Measurements from ENCODE around the gene ACP4. TPM values are rescaled to one million over a fixed set of nuclear protein-coding genes. Genes with fewer than 3 reads are reported as not detected.

ACP4 gene
- total RNA-seq, 2 donors from 2014 or later = not detected

DNA sequence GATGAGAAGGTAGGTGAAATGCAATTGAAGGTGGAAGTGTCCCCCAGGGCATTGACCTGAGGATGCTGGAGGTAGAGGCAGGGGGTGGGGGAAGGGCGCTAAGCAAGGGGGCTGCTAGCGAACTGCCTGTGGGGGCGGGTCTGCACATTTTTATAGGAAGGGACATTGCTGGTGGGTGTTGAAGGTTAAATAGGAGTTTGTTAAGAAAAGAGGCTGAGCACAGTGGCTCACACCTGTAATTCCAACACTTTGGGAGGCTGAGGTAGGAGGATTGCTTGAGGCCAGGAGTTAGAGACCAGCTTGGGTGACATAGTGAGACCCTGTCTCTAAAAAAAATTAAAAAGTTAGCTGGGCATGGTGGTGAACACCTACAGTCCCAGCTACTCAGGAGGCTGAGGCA is 5.5 kb upstream of the ACP4 start:
- Histone ChIP-seq H3K4me3 (no peak overlapping the region), H3K9me3 (no peaks in the 10 kb centered on the region), H3K27me3 (peaks cover 0 to 10% of the 10 kb centered on the region in 2 donors), H3K4me1 (no peaks in the 10 kb centered on the region), H3K27ac (no peak overlapping the region), H3K36me3 (no peaks in the 10 kb centered on the region)
- DNase-seq (ENCODE audit: low spot score) = no peak
- TF ChIP-seq, protein P1, sequence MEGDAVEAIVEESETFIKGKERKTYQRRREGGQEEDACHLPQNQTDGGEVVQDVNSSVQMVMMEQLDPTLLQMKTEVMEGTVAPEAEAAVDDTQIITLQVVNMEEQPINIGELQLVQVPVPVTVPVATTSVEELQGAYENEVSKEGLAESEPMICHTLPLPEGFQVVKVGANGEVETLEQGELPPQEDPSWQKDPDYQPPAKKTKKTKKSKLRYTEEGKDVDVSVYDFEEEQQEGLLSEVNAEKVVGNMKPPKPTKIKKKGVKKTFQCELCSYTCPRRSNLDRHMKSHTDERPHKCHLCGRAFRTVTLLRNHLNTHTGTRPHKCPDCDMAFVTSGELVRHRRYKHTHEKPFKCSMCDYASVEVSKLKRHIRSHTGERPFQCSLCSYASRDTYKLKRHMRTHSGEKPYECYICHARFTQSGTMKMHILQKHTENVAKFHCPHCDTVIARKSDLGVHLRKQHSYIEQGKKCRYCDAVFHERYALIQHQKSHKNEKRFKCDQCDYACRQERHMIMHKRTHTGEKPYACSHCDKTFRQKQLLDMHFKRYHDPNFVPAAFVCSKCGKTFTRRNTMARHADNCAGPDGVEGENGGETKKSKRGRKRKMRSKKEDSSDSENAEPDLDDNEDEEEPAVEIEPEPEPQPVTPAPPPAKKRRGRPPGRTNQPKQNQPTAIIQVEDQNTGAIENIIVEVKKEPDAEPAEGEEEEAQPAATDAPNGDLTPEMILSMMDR (IDR thresholded peaks at IDR 0.05) = no peak

DNA sequence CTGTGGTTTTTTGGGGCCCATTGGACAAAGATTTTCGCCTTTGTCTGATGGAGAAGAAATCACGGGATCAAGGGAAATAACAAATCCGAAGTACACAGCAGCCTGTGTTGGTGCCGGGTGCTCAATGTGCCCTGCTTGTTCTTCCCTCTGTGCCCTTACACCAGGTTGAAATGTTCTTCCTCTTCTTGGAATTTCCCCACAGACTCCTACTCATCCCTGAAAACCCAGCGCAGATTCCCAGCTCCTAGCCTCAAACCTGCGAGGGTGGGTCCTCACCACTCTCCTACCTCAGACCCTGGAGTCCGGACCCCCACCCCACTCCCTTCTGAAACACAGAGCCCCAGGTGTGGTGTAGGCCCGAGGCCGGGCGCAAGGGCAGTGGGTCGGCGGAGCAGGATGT is 4.9 kb upstream of the ACP4 start:
- TF ChIP-seq, protein P1 (IDR thresholded peaks at IDR 0.05) = no peak
- DNase-seq (ENCODE audit: low spot score) = no peak
- Histone ChIP-seq H3K36me3 (no peaks in the 10 kb centered on the region), H3K4me1 (no peaks in the 10 kb centered on the region), H3K9me3 (no peaks in the 10 kb centered on the region), H3K4me3 (no peak overlapping the region), H3K27me3 (peaks cover 0 to 4% of the 10 kb centered on the region in 2 donors), H3K27ac (no peak overlapping the region)

DNA sequence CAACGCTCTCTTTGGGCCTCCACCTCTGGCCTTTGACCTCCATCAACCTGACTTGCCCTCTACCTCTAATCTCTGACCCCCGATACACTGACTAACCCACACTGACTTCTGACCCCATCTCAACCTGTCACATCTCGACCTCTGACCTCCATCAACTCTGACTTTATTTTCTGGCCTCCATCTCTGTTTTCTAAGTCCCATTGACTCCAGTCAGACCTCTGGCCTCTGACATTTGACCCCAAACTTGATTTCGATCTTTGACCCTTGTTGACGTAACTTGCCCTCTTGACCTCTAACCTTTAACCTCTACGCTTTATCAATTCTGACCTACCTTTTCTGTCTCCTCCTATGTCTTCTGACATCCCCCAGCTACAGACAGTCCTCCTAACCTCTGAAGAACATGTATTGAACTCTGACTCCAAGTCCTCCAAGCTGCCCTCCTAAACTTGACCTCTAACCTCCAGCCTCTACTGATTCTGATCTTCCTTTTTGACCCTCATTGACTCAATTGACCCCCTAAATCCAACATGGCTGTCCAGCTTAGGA is 780 bp downstream of the ACP4 start:
- Histone ChIP-seq H3K27me3 (no peaks in the 10 kb centered on the region), H3K9me3 (no peaks in the 10 kb centered on the region), H3K27ac (no peak overlapping the region), H3K4me1 (no peaks in the 10 kb centered on the region), H3K4me3 (no peak overlapping the region), H3K36me3 (no peaks in the 10 kb centered on the region)
- no peak for DNase-seq (ENCODE audit: low spot score)
- TF ChIP-seq, protein P1 (IDR thresholded peaks at IDR 0.05) = no peak

DNA sequence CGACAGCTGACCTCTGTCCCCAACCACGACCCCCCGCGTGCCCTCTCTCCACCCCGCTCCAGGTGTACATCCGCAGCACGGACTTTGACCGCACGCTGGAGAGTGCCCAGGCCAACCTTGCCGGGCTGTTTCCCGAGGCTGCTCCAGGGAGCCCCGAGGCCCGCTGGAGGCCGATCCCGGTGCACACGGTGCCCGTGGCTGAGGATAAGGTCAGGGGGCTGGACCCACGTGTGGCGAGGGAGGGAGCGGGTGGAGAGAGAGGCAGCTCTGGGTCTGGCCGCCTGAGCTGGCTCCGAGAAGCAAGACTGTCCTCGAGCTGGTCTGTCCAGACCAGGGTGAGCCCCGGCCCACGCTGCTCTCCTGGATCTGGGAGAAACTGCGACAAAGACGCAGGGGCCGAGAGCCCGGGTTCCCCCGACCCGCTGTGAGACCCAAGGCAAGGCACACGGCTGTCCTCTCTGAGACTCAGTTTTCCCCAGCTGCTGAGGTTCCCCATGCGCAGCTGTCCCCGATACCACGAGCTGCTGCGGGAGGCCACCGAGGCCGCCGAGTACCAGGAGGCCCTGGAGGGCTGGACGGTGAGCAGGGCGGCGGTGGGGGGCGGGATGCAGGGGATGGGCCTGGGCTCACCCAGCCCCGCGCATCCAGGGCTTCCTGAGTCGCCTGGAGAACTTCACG is 1.5 kb downstream of the ACP4 start:
- H3K4me3 ChIP-seq = no peak overlapping the region
- no peaks in the 10 kb centered on the region for H3K27me3 ChIP-seq
- TF ChIP-seq, protein P1 (IDR thresholded peaks at IDR 0.05) = no peak

GRCh38 chr19:50792272-50793250 is 2.3 kb downstream of the ACP4 start:
- peaks cover 1% of the 10 kb centered on the region for H3K36me3 ChIP-seq
- no peak overlapping the region for H3K27ac ChIP-seq
- no peak overlapping the region for H3K4me3 ChIP-seq
- H3K9me3 ChIP-seq = no peaks in the 10 kb centered on the region
- DNase-seq (ENCODE audit: low spot score) = no peak
- TF ChIP-seq, protein P1 (IDR thresholded peaks at IDR 0.05) = no peak
- H3K4me1 ChIP-seq = no peaks in the 10 kb centered on the region
- no peaks in the 10 kb centered on the region for H3K27me3 ChIP-seq

More for the DNA sequence above, 1.5 kb downstream of the ACP4 start:
- Histone ChIP-seq H3K9me3 (no peaks in the 10 kb centered on the region), H3K36me3 (no peaks in the 10 kb centered on the region), H3K4me1 (no peaks in the 10 kb centered on the region), H3K27ac (no peak overlapping the region)
- DNase-seq (ENCODE audit: low spot score) = no peak
